ENCODE results near the gene GPR135. TPM values are rescaled to one million over a fixed set of nuclear protein-coding genes. Genes with fewer than 3 reads are reported as not detected.

The GPR135 gene, protein sequence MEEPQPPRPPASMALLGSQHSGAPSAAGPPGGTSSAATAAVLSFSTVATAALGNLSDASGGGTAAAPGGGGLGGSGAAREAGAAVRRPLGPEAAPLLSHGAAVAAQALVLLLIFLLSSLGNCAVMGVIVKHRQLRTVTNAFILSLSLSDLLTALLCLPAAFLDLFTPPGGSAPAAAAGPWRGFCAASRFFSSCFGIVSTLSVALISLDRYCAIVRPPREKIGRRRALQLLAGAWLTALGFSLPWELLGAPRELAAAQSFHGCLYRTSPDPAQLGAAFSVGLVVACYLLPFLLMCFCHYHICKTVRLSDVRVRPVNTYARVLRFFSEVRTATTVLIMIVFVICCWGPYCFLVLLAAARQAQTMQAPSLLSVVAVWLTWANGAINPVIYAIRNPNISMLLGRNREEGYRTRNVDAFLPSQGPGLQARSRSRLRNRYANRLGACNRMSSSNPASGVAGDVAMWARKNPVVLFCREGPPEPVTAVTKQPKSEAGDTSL
- 2.9 and 3.0 TPM in 2 replicates for polyA plus RNA-seq
- 7.1 and 10.0 TPM in 2 replicates for polyA minus RNA-seq

DNA sequence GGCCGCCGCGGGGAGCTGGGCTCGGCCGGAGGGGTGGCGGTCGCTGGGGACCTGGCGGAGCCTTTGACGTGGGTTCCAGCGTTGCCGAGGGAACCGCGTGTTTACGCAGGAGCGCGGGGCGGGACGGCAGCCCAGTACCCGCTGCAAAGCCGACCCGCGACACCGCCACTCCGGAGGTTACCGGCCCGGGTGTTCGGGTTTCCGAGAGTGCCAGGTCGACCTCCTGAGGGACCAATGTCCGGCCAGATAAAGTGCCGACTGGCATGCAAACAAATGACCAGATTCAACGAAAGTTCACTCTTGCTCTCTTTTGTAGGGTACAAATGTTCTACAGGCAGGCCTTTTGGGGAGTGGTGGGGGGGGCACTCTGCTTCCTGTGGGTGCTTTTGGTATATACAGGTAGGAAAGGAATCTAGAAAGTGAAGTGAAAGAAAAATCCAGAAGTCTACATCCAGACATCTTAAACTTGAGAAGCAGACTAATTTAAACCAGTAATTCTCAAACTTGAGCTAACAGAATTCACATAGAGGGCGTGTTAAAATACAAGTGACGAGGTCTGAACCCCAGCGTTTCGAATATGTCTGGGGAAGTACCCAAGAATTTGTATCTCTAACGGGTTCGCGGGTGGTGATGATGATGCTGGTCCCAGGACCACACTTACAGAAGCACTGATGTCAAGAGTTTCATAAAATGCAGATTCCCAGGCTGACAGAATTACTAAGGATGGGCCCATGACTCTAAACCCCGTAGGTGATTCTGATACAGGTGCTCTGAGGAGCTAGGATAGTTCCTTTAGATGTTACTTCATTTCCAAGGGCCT is at the start of gene GPR135:
Gene GPR135 (minus strand): TSS at position 65 of the 820 bp plus-strand sequence. CDS start 154 bp downstream, outside the sequence.
- Histone ChIP-seq H3F3A (ENCODE audit: insufficient read depth, low read length, poor library complexity, severe bottlenecking) (no peaks in the 10 kb centered on the region), H3K9me3 (ENCODE audit: low read length) (no peaks in the 10 kb centered on the region), H3K36me3 (ENCODE audit: insufficient read depth, low read length) (no peaks in the 10 kb centered on the region), H3K4me3 (ENCODE audit: low read length) (peak within 1 kb of the TSS; percentile 70), H3K9me2 (ENCODE audit: insufficient read depth, low read length) (no peaks in the 10 kb centered on the region), H3K79me2 (replicated peaks; ENCODE audit: insufficient read depth, low read length) (no peaks in the 10 kb centered on the region), H3K4me2 (ENCODE audit: low read length) (peak within 1 kb of the TSS; percentile 52), H3K27me3 (ENCODE audit: insufficient read depth, low read depth, low read length) (no peaks in the 10 kb centered on the region), H3K9ac (ENCODE audit: low read length) (peak within 1 kb of the TSS; percentile 82), H4K20me1 (ENCODE audit: insufficient read depth) (no peaks in the 10 kb centered on the region), H2AFZ (ENCODE audit: low read depth, low read length) (peak within 1 kb of the TSS; percentile 53), H3K27ac (ENCODE audit: low read length) (peak within 1 kb of the TSS; percentile 75)
- TF ChIP-seq, protein P1, sequence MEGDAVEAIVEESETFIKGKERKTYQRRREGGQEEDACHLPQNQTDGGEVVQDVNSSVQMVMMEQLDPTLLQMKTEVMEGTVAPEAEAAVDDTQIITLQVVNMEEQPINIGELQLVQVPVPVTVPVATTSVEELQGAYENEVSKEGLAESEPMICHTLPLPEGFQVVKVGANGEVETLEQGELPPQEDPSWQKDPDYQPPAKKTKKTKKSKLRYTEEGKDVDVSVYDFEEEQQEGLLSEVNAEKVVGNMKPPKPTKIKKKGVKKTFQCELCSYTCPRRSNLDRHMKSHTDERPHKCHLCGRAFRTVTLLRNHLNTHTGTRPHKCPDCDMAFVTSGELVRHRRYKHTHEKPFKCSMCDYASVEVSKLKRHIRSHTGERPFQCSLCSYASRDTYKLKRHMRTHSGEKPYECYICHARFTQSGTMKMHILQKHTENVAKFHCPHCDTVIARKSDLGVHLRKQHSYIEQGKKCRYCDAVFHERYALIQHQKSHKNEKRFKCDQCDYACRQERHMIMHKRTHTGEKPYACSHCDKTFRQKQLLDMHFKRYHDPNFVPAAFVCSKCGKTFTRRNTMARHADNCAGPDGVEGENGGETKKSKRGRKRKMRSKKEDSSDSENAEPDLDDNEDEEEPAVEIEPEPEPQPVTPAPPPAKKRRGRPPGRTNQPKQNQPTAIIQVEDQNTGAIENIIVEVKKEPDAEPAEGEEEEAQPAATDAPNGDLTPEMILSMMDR (IDR thresholded peaks at IDR 0.05; ENCODE audit: poor library complexity, severe bottlenecking): no peak
- TF ChIP-seq, protein P2, sequence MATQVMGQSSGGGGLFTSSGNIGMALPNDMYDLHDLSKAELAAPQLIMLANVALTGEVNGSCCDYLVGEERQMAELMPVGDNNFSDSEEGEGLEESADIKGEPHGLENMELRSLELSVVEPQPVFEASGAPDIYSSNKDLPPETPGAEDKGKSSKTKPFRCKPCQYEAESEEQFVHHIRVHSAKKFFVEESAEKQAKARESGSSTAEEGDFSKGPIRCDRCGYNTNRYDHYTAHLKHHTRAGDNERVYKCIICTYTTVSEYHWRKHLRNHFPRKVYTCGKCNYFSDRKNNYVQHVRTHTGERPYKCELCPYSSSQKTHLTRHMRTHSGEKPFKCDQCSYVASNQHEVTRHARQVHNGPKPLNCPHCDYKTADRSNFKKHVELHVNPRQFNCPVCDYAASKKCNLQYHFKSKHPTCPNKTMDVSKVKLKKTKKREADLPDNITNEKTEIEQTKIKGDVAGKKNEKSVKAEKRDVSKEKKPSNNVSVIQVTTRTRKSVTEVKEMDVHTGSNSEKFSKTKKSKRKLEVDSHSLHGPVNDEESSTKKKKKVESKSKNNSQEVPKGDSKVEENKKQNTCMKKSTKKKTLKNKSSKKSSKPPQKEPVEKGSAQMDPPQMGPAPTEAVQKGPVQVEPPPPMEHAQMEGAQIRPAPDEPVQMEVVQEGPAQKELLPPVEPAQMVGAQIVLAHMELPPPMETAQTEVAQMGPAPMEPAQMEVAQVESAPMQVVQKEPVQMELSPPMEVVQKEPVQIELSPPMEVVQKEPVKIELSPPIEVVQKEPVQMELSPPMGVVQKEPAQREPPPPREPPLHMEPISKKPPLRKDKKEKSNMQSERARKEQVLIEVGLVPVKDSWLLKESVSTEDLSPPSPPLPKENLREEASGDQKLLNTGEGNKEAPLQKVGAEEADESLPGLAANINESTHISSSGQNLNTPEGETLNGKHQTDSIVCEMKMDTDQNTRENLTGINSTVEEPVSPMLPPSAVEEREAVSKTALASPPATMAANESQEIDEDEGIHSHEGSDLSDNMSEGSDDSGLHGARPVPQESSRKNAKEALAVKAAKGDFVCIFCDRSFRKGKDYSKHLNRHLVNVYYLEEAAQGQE (IDR thresholded peaks at IDR 0.05; ENCODE audit: borderline replicate concordance): no peak
- TF ChIP-seq RAD21 (conservative IDR thresholded peaks at IDR 0.05) (no peak), MXI1 (conservative IDR thresholded peaks at IDR 0.05; ENCODE audit: poor library complexity, severe bottlenecking) (no peak), SMC3 (conservative IDR thresholded peaks at IDR 0.05; ENCODE audit: poor library complexity) (no peak), TAF1 (IDR thresholded peaks at IDR 0.05; ENCODE audit: low read depth) (no peak), POLR2AphosphoS5 (IDR thresholded peaks at IDR 0.05) (no peak), EZH2 (IDR thresholded peaks at IDR 0.05; ENCODE audit: borderline replicate concordance, insufficient read depth, low read length, poor library complexity, severe bottlenecking) (no peak), EP300 (conservative IDR thresholded peaks at IDR 0.05; ENCODE audit: poor library complexity, severe bottlenecking) (no peak)

DNA sequence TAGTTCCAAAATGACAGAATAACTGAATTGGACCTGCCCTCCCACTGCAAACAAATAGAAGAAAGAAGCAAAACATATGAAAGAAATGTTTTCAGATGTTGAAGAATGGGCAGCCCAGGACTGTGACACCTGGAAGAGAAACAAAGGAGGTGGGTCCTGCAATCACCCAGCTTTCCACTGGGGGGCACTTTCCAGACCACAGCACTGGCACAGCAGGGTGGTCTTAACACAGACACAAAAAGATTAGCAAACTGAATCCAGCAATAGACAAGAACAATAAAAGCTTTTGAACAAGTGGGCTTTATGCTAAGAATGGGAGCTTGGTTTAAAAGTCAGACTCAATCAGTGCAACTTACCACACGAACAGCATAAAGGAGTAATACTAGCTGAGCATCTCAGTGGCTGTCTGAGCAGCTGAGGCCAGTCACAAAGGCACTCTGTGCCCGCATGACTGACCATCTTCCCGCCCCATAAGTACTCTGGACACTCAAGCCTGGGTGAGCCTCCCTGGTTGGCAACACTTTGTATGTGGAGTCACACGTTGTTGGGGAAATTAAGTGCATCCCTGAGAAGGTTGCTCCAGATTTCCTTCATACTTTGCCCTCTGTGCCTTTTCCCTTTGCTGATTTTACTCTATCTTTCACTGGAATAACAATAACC is 46.9 kb upstream of the GPR135 start:
- Histone ChIP-seq H3K9ac (ENCODE audit: low read length) (no peak overlapping the region), H3K36me3 (ENCODE audit: insufficient read depth, low read length) (no peaks in the 10 kb centered on the region), H3K27me3 (ENCODE audit: insufficient read depth, low read depth, low read length) (no peaks in the 10 kb centered on the region), H3K79me2 (replicated peaks; ENCODE audit: insufficient read depth, low read length) (no peaks in the 10 kb centered on the region), H3F3A (ENCODE audit: insufficient read depth, low read length, poor library complexity, severe bottlenecking) (no peaks in the 10 kb centered on the region), H3K4me2 (ENCODE audit: low read length) (no peak overlapping the region), H4K20me1 (ENCODE audit: insufficient read depth) (no peaks in the 10 kb centered on the region), H3K4me3 (ENCODE audit: low read length) (no peak overlapping the region), H3K9me2 (ENCODE audit: insufficient read depth, low read length) (no peaks in the 10 kb centered on the region), H2AFZ (ENCODE audit: low read depth, low read length) (no peak overlapping the region), H3K27ac (ENCODE audit: low read length) (no peak overlapping the region), H3K9me3 (ENCODE audit: low read length) (no peaks in the 10 kb centered on the region)
- TF ChIP-seq POLR2AphosphoS5 (IDR thresholded peaks at IDR 0.05) (no peak), EP300 (conservative IDR thresholded peaks at IDR 0.05; ENCODE audit: poor library complexity, severe bottlenecking) (no peak), SMC3 (conservative IDR thresholded peaks at IDR 0.05; ENCODE audit: poor library complexity) (peak; percentile 72), MXI1 (conservative IDR thresholded peaks at IDR 0.05; ENCODE audit: poor library complexity, severe bottlenecking) (no peak), RAD21 (conservative IDR thresholded peaks at IDR 0.05) (peak; percentile 58), TAF1 (IDR thresholded peaks at IDR 0.05; ENCODE audit: low read depth) (no peak)
- TF ChIP-seq, protein P2 (IDR thresholded peaks at IDR 0.05; ENCODE audit: borderline replicate concordance): no peak
- TF ChIP-seq, protein P1 (IDR thresholded peaks at IDR 0.05; ENCODE audit: poor library complexity, severe bottlenecking): peak; percentile 72

All from neural cell (in vitro differentiated cells).